Loucy (cell line): ENCODE data around the gene RBM28.

ENCODE experiments used
- H2AFZ ChIP-seq: fragments of 200-600 bp; sonication (generic); 2 replicates; pipeline ENCODE4 v1.6.0; 2016; ENCODE audit warnings: antibody characterized with exemption, mild to moderate bottlenecking, low read length, moderate library complexity
- H3F3A ChIP-seq: fragments of 200-600 bp; 2 replicates; pipeline ENCODE4 v1.6.0; 2016; ENCODE audit warnings: antibody characterized with exemption, low read depth, mild to moderate bottlenecking
- H3K27me3 ChIP-seq: fragments of 200-600 bp; sonication (generic); 2 replicates; pipeline ENCODE4 v1.6.1; 2014; ENCODE audit warnings: low read length, mild to moderate bottlenecking; ENCODE audit not compliant: insufficient read depth, poor library complexity, severe bottlenecking
- H3K36me3 ChIP-seq: fragments of 200-600 bp; sonication (generic); 2 replicates; pipeline ENCODE4 v1.6.1; 2016; ENCODE audit warnings: low read length; ENCODE audit not compliant: insufficient read depth
- H3K4me1 ChIP-seq: fragments of 200-600 bp; sonication (generic); 2 replicates; pipeline ENCODE4 v1.5.1; 2014; ENCODE audit warnings: low read length, mild to moderate bottlenecking; ENCODE audit not compliant: insufficient read depth, poor library complexity, severe bottlenecking
- H3K4me2 ChIP-seq: fragments of 200-600 bp; sonication (generic); 2 replicates; pipeline ENCODE4 v1.6.0; 2014; ENCODE audit warnings: antibody characterized with exemption, low read length, low read depth, mild to moderate bottlenecking; ENCODE audit not compliant: poor library complexity, severe bottlenecking
- H3K4me3 ChIP-seq: fragments of 200-600 bp; sonication (generic); 2 replicates; pipeline ENCODE4 v1.5.1; 2014; ENCODE audit warnings: low read length, mild to moderate bottlenecking, mixed read lengths; ENCODE audit not compliant: poor library complexity, severe bottlenecking
- H3K79me2 ChIP-seq: fragments of 200-600 bp; sonication (generic); 2 replicates; pipeline ENCODE4 v1.6.1; 2014; ENCODE audit warnings: low read length; ENCODE audit not compliant: insufficient read depth
- H3K9ac ChIP-seq: fragments of 200-600 bp; sonication (generic); 2 replicates; pipeline ENCODE4 v1.6.0; 2014; ENCODE audit warnings: mild to moderate bottlenecking, low read depth, low read length, moderate library complexity; ENCODE audit not compliant: poor library complexity, severe bottlenecking
- H3K9me2 ChIP-seq: fragments of 200-600 bp; sonication (generic); replicated peaks from 2 replicates; pipeline ENCODE4 v1.6.1; 2016; ENCODE audit warnings: low read depth, low read length, mixed read lengths
- H3K9me3 ChIP-seq: fragments of 200-600 bp; sonication (generic); 2 replicates; pipeline ENCODE4 v1.6.1; 2014; ENCODE audit warnings: mild to moderate bottlenecking, antibody characterized with exemption, low read length, low read depth; ENCODE audit not compliant: insufficient read depth
- H4K20me1 ChIP-seq: fragments of 200-600 bp; sonication (generic); 2 replicates; pipeline ENCODE4 v1.6.0; 2014; ENCODE audit warnings: antibody characterized with exemption, low read length, mild to moderate bottlenecking; ENCODE audit not compliant: insufficient read depth, poor library complexity, severe bottlenecking
- EZH2phosphoT487 ChIP-seq: fragments of 200-600 bp; IDR thresholded peaks from 2 replicates; pipeline ENCODE4 v1.6.1; 2018; ENCODE audit warnings: antibody characterized with exemption, mild to moderate bottlenecking, moderate library complexity, borderline replicate concordance
- TF ChIP-seq, protein P1 (sequence below): fragments of 200-600 bp; sonication (generic); conservative IDR thresholded peaks from 2 replicates; pipeline ENCODE4 v1.5.1; 2014; ENCODE audit warnings: mild to moderate bottlenecking, antibody characterized with exemption, low read length

The RBM28 gene

GRCh38 chr7:128265906-128266300 is 77.8 kb downstream of the RBM28 start:
- Histone ChIP-seq H3K79me2 (no peaks in the 10 kb centered on the region), H4K20me1 (no peaks in the 10 kb centered on the region), H3K9ac (no peak overlapping the region), H3K4me3 (no peak overlapping the region), H3F3A (no peaks in the 10 kb centered on the region), H3K27me3 (no peaks in the 10 kb centered on the region), H3K9me2 (no peaks in the 10 kb centered on the region), H3K9me3 (no peaks in the 10 kb centered on the region), H3K4me1 (no peaks in the 10 kb centered on the region), H3K36me3 (no peaks in the 10 kb centered on the region), H3K4me2 (no peak overlapping the region), H2AFZ (no peak overlapping the region)
- no peak for TF ChIP-seq EZH2phosphoT487
- TF ChIP-seq, protein P1, sequence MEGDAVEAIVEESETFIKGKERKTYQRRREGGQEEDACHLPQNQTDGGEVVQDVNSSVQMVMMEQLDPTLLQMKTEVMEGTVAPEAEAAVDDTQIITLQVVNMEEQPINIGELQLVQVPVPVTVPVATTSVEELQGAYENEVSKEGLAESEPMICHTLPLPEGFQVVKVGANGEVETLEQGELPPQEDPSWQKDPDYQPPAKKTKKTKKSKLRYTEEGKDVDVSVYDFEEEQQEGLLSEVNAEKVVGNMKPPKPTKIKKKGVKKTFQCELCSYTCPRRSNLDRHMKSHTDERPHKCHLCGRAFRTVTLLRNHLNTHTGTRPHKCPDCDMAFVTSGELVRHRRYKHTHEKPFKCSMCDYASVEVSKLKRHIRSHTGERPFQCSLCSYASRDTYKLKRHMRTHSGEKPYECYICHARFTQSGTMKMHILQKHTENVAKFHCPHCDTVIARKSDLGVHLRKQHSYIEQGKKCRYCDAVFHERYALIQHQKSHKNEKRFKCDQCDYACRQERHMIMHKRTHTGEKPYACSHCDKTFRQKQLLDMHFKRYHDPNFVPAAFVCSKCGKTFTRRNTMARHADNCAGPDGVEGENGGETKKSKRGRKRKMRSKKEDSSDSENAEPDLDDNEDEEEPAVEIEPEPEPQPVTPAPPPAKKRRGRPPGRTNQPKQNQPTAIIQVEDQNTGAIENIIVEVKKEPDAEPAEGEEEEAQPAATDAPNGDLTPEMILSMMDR, result no peak

DNA sequence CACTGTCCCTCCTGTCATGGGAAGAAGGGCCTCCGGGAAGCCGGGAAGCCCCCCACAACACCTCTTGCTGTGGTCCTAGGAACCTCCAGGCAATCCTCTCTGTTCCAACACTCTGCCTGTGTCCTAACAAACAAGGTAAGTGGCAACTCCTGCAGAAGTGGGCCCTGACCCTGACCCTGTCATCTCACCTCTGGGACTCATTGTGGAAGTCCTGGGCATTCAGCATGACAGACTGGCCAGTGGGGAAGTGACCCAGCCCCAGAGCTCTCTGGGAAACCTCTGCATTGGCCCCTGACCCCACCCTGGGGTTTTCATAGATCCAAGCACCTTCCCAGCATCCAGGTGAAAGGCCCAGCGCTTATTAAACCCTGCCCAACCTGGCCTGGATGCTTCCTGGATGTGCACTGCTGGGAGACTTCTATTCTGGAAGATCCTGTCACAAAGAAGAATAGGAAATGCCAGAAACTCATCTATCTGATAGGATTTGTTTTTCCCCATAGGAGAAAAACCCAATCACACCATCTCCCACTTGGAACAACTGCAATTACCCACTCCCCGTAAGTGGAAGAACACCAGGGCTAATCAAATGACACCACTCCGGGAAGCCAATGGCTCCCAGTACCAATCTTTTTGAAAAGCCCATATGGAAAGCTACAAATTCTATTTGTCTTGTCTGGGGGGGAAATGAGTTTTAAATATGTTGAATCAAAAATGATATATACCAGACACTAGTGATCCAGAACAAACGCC is 78.4 kb downstream of the RBM28 start:
- no peaks in the 10 kb centered on the region for H3K9me3 ChIP-seq
- no peaks in the 10 kb centered on the region for H4K20me1 ChIP-seq
- no peaks in the 10 kb centered on the region for H3K27me3 ChIP-seq
- no peaks in the 10 kb centered on the region for H3K79me2 ChIP-seq
- TF ChIP-seq, protein P1, result no peak
- no peak for TF ChIP-seq EZH2phosphoT487
- no peaks in the 10 kb centered on the region for H3K36me3 ChIP-seq
- no peak overlapping the region for H3K9ac ChIP-seq
- H2AFZ ChIP-seq, result no peak overlapping the region
- H3K4me2 ChIP-seq, result no peak overlapping the region
- no peak overlapping the region for H3K4me3 ChIP-seq
- H3F3A ChIP-seq, result no peaks in the 10 kb centered on the region
- no peaks in the 10 kb centered on the region for H3K4me1 ChIP-seq
- H3K9me2 ChIP-seq, result no peaks in the 10 kb centered on the region

GRCh38 chr7:128264477-128264876 is 79.2 kb downstream of the RBM28 start:
- Histone ChIP-seq H3K79me2 (no peaks in the 10 kb centered on the region), H3K4me2 (no peak overlapping the region), H3K9me3 (no peaks in the 10 kb centered on the region), H3K4me3 (no peak overlapping the region), H3K4me1 (peaks cover 2% of the 10 kb centered on the region), H3K27me3 (no peaks in the 10 kb centered on the region), H3F3A (no peaks in the 10 kb centered on the region), H3K9me2 (no peaks in the 10 kb centered on the region), H3K36me3 (no peaks in the 10 kb centered on the region), H2AFZ (no peak overlapping the region), H4K20me1 (no peaks in the 10 kb centered on the region), H3K9ac (no peak overlapping the region)
- TF ChIP-seq EZH2phosphoT487, result no peak
- TF ChIP-seq, protein P1, result no peak
